OCI-LY7 (cell line): Measurements from ENCODE around the gene DPP10.

Source experiments
- EZH2phosphoT487 ChIP-seq: fragments of 200-600 bp; sonication (generic); IDR thresholded peaks from 2 replicates; pipeline ENCODE4 v1.6.1; 2018; ENCODE audit warnings: low read depth, borderline replicate concordance, mild to moderate bottlenecking, mixed run types, antibody characterized with exemption, low read length, moderate library complexity, mixed read lengths
- TF ChIP-seq, protein P1 (sequence below): fragments of 200-600 bp; sonication (generic); conservative IDR thresholded peaks from 2 replicates; pipeline ENCODE4 v1.5.1; 2014; ENCODE audit warnings: mild to moderate bottlenecking, antibody characterized with exemption, low read length, moderate library complexity, mixed read lengths

DNA sequence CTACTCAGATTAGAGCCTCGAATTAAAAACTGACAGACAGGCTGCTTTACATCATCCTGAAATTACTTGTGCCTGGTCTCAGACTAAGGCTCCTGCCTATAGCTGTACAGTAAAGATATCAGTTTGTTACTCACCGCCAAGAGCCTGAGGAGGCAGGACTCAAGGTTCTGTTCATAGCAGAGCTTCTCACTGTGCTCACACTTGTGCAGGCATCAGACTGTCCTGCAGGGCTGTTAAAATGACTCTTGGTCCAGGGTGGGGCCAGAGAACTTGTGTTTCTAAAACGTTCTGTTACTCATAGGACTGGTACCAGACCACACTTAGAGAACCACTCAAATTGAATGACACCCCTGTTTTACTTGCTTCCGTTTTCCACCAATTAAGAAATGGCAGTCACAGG, 310.0 kb downstream of the DPP10 start:
- TF ChIP-seq, protein P1, sequence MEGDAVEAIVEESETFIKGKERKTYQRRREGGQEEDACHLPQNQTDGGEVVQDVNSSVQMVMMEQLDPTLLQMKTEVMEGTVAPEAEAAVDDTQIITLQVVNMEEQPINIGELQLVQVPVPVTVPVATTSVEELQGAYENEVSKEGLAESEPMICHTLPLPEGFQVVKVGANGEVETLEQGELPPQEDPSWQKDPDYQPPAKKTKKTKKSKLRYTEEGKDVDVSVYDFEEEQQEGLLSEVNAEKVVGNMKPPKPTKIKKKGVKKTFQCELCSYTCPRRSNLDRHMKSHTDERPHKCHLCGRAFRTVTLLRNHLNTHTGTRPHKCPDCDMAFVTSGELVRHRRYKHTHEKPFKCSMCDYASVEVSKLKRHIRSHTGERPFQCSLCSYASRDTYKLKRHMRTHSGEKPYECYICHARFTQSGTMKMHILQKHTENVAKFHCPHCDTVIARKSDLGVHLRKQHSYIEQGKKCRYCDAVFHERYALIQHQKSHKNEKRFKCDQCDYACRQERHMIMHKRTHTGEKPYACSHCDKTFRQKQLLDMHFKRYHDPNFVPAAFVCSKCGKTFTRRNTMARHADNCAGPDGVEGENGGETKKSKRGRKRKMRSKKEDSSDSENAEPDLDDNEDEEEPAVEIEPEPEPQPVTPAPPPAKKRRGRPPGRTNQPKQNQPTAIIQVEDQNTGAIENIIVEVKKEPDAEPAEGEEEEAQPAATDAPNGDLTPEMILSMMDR, result no peak
- TF ChIP-seq EZH2phosphoT487, result no peak
